Measurements from ENCODE around the gene TMEM156.

The TMEM156 gene

GRCh38 chr4:39032218-39033085, at the start of gene TMEM156:
Gene TMEM156 (minus strand): TSS chr4:39032409. CDS start chr4:39032313, 96 bp downstream.
- no peak for DNase-seq

- no peak for DNase-seq
These were observed 46.6 kb upstream of the TMEM156 start for GRCh38 chr4:39078829-39079228.

DNA sequence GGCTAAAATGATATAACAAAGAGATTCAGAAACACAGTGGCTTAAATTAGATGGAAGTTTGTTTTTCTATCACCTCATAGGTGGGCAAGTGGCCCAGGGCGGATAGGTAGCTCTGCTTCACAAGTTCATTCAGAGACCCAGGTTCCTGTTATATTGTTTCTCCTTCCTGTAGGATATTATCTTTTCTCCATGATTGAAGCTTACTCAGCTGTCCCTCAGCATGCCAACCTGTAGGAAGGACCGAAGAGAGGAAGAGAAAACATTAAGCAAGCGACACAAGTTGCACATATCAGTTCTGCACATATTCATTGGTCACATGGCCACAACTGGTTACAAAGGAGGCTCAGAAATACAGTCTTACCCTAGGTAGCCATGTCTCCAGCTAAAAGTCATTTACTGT, 36.7 kb upstream of the TMEM156 start:
- no peak for DNase-seq

DNA sequence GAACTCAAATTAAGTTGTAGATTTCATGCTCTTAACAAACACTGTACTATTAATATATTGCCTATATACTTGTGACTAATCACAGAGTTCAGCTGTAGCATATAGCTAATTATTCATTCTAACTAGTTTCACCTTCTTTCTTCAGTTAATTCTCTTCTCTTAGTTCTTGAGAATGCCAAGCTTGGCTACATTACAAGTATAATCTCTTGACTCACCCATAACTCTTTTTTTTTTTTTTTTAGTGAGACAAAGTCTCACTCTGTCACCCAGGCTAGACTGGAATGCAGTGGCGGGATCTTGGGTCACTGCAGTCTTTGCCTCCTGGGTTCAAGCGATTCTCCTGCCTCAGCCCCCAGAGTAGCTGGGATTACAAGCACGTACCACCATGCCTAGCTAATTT, 35.2 kb upstream of the TMEM156 start:
- DNase-seq, result no peak

GRCh38 chr4:39067031-39067430, 34.8 kb upstream of the TMEM156 start:
- DNase-seq, result no peak

DNA sequence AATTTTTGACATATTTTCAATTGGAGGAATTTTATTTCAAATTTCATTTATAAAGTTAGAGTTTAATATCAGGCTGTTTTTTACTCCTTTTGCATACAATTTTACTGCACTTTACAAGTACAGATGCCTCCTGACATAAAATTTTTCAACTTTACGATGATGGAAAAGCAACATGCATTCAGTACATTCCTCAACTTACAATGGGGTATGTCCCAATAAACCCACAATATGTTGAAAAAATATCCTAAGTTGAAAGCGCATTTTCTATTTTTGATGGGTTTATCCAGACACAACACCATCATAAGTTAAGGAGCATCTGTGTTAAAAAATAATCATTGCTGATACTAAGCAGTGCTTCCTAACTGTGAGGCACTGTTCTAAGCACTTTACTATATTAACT, 34.2 kb upstream of the TMEM156 start:
- DNase-seq, result no peak

- no peak for DNase-seq
These were observed 31.2 kb upstream of the TMEM156 start for GRCh38 chr4:39063430-39063829.

DNA sequence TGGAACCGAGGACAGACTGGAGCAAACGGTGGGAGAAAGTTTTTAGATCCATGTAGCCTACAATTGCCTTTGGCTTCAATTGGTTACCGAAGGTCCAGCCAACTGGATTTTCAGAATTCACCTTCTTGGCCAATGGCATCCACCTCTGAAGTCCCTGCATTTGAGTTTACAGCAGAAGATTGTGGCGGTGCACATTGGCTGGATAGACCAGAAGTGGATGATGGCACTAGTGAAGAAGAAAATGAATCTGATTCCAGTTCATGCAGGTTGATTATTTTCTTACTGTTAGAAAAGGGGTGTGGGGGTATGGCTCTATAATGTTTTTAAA, 30.5 kb upstream of the TMEM156 start:
- no peak for DNase-seq

GRCh38 chr4:39062094-39062769, 30.0 kb upstream of the TMEM156 start, which contains the start of gene KLHL5:
Gene KLHL5 (plus strand): TSS chr4:39062232. CDS start chr4:39062653, 421 bp downstream.
- no peak for DNase-seq

- no peak for DNase-seq
These were observed 29.2 kb upstream of the TMEM156 start for GRCh38 chr4:39061457-39061856.

DNA sequence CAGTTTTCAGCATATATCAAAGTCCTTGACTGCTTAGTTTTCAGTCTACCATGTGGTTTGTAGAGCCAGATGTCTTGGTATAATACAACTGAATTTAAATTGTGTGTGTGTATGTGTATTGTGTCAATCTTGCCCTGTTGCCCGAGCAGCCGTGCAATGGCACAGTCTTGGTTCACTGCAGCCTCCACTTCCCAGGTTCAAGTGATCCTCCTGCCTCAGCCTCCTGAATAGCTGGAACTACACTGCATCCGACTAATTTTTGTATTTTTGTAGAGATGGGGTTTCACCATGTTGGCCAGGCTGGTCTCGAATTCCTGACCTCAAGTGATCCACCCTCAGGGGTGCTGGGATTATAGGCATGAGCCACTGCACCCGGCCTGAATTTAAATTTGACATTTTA, 23.8 kb upstream of the TMEM156 start:
- DNase-seq, result no peak

GRCh38 chr4:39054497-39054896, 22.3 kb upstream of the TMEM156 start:
- no peak for DNase-seq

DNA sequence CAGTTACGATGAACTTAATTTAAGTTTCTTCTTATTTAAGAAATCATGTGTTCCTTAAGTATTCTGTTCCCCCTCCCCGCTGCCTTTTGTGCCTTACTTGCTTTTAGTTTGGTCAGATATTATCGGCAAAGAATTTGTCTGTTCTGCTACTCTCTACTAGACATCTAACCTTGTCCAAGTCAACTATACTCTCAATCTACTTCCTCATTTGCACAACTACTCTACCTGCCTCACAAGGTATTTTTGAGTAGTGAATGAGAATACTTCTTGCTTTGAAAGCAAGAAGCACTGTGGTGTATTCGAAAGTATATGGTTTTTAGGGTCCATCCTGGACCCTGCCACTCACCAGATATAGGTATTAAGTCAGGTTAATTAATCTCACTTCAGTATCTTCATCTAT, 21.8 kb upstream of the TMEM156 start:
- no peak for DNase-seq

GRCh38 chr4:39051492-39051891, 19.3 kb upstream of the TMEM156 start:
- no peak for DNase-seq

DNA sequence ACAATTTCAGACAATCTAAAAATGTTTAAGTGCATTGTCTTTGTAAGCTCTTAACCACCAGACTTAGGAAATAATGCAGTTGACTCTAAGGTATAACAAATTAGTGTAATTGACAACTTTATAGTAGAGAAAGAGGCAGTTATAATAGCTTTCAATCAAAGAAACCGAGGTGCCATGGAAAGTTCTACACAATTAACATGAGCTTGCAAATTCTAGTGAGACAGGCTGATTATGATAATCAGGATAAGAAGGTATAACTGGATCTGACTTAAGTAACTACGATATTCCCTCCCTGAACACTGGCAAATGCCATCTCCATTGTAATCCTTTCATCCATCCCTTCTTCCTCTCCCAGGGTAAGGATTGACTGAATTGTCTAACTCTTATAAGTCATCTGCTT, 18.4 kb upstream of the TMEM156 start:
- no peak for DNase-seq

DNA sequence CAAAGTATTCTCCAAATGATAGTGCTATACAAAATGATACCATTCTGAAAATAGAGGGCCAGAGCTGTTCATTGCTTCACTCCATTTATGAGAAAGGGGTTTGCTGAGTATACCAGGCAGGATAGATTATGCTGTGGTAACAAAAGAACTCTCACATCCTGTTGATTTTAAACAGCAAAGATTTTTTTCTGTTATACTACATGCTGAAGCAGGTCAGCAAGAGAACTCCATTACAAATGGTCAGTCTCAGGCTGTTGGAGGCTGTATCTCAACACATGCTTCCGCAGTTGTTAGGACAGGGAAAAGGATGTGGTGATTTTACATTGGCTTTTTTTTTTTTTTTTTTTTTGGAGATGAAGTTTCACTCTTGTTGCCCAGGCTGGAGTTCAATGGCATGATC, 16.1 kb upstream of the TMEM156 start:
- no peak for DNase-seq

DNA sequence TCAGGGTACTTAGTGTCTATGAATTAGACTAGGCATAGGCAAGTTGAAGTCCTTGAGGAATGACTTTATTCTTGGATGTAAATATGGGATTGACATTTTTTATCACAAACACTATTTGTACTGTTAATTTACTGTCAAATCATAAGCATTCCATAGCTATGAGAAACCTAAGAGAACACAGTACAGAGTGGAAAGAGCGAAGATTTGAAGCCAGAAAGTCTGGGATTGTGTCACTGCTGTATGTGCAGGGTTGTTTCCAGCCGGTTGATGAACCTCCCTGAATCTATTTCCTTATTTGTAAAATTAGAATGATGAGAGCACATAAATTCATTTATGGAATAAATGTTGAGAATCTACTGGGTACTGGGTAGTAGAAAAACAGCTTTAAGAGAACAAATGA, 15.5 kb upstream of the TMEM156 start:
- no peak for DNase-seq

- no peak for DNase-seq
These were observed 14.0 kb upstream of the TMEM156 start for GRCh38 chr4:39046249-39046648.

DNA sequence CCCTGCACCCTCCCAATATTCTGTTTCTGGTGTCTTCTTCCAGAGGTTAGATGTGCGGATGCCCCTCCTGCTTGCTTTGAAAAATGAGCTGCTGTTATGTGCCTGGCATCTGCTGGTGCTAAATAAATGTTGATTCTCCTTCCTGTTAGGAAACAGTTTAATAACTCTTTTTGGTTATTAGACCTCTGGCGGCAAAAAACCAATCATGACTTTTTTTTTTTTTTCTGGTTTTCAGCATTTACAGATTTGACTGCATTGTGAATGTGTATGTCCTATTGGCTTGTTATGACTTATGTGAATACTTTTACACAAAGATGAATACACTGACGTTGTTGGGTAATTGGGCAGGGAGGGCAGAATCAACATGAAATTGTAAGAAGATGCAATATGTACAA, 13.6 kb upstream of the TMEM156 start:
- no peak for DNase-seq

DNA sequence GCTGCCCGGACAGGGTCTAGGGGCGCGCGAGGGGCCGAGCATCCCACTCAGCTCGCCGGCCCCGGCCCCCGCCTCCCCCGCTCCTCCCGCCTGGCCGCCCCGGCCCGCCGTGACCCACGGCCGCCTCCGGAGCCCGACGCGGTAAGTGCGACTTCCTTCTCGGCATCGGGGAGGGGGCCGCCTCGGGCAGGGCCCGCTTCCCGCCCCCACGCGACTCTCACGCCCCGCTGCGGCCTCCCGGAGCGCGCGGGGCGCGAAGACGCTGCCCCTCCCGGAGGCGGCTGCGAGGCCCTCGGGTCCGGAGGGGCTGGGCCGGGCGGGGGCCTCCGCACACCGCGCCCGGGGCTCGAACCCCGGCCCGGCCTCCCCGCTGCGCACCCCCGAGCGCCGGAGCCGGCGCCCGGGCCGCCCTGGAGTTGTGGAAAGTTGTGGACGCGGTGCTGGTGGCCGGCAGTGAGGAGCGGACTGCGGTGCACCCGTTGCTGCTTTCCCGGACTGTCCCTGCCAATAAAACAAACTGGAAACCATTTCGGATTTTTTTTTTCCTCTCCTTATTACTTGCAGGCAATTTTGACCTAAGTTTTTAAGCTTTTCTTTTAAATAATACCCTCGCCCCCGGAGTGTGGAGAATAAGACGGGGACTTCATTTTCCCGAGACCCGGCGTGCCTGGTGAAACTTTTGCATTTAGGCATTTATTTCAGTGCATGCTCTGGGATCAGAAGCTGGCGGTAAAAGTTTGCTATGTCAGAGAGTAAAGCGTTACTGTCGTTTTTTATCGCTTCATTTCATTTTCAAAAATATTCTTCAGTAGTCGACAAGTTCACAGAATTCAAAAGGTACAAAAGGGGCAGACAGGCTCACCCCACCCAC, 13.0 kb upstream of the TMEM156 start:
- no peak for DNase-seq

DNA sequence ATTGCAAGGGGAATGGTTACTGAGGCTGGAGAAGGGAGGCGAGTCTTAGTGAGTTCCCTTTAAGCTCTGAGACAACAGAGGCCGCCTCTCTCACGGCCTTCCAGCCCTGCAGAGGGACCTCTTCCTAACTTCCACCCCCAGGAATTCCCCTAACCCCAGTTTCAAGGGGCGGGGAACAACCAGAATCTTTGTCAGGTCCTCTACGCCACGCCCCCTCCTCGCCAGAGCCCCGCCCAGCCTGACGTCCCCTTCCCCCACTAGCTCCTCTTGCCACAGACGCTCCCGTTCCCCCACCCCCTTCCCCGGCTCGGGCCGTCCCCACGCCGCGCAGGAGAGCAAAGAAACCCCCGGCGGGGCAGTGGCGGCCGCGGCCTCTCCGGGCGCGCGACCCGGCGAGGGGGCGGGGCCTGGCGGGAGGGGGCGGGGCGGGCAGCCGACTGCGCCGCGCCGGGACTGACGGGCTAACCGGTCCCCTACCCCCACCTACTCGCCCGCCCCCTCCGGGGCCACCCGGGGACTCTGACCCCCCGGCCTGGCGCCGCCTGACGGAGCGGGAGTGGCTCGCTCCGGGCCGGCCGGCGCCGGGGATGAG, 12.3 kb upstream of the TMEM156 start:
- no peak for DNase-seq

DNA sequence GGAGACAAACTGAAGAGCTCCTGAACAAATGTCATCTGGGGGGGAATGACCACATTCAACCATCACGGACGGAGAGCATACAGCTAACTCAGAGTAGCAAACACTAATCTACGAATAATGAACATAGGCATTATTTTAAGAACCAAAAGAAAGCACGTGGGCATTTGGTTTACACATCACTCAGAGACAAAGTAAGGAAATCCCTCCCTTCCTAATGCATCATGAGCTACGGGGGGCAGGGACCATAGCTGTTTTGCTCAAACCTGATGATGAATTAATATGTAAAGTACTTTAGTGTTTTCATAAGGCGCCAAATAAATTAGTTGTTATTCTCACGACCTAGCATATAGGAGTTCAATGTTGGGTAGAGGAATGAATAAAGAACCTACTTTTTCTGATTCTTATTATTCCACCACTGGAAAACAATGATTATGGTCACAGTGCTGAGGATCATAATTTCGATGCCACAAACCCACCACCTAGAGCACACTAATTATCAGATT, 11.7 kb upstream of the TMEM156 start:
- no peak for DNase-seq
